Measurements from ENCODE around the gene ZFPL1. TPM values are rescaled to one million over a fixed set of nuclear protein-coding genes. Genes with fewer than 3 reads are reported as not detected.

Gene ZFPL1
- total and polyA plus RNA-seq, 11 donors: 19.6 to 44.4 (median 25.4) TPM

GRCh38 chr11:65043881-65044501, 40.0 kb upstream of the ZFPL1 start:
- ATAC-seq: peak in 2 of 4 donors; percentile 9 to 25
- intact Hi-C loops (cut with DNase I): loop anchor here in 5 of 10 donors (5.0 kb wide), 2 partner anchors 38 to 53 kb away; partner anchors contain the start of genes CDCA5 (in 4 of the 5), ZFPL1 (in 4 of the 5) and VPS51 (in 1 of the 5)

GRCh38 chr11:65045061-65045460, 39.0 kb upstream of the ZFPL1 start:
- H3K9me3 ChIP-seq: no peaks in the 10 kb centered on the region
- 88 to 100% (median 94%) methylated on average over 1 to 5 of the region's 5 CpGs for WGBS, 4 donors
- DNase-seq: no peak
- intact Hi-C loops (cut with DNase I): no loop called here
- H3K27ac ChIP-seq: no peak overlapping the region
- H3K36me3 ChIP-seq: peaks cover 0 to 13% (median 7%) of the 10 kb centered on the region in 9 donors
- no peak overlapping the region for H3K4me3 ChIP-seq
- TF ChIP-seq CTCF (IDR thresholded peaks at IDR 0.05) (no peak), POLR2A (IDR thresholded peaks at IDR 0.05) (no peak)
- H3K27me3 ChIP-seq: no peaks in the 10 kb centered on the region
- no peak for ATAC-seq
- H3K4me1 ChIP-seq: peaks cover 0 to 56% (median 22%) of the 10 kb centered on the region in 12 donors

More at GRCh38 chr11:65043881-65044501, 40.0 kb upstream of the ZFPL1 start:
- Histone ChIP-seq H3K27ac (peak overlapping the region in 2 of 12 donors; percentile 19 to 58), H3K27me3 (no peaks in the 10 kb centered on the region), H3K9me3 (no peaks in the 10 kb centered on the region), H3K4me1 (peaks cover 0 to 57% (median 22%) of the 10 kb centered on the region in 12 donors), H3K36me3 (peaks cover 0 to 18% (median 11%) of the 10 kb centered on the region in 9 donors), H3K4me3 (no peak overlapping the region)
- peak in 4 of 5 donors; percentile 48 to 67 (median 51) for DNase-seq
- TF ChIP-seq CTCF (IDR thresholded peaks at IDR 0.05): no peak
- TF ChIP-seq POLR2A (IDR thresholded peaks at IDR 0.05): no peak
- WGBS, 4 donors: 86 to 87% (median 86%) methylated on average over 22 to 23 of the region's 23 CpGs

GRCh38 chr11:65045728-65046127, 38.3 kb upstream of the ZFPL1 start:
- intact Hi-C loops (cut with DNase I): no loop called here
- H3K4me1 ChIP-seq: peaks cover 0 to 50% (median 17%) of the 10 kb centered on the region in 12 donors
- peaks cover 0 to 13% (median 7%) of the 10 kb centered on the region in 9 donors for H3K36me3 ChIP-seq
- H3K9me3 ChIP-seq: no peaks in the 10 kb centered on the region
- DNase-seq (no peak), ATAC-seq (no peak)
- no peaks in the 10 kb centered on the region for H3K27me3 ChIP-seq
- 89 to 94% (median 91%) methylated on average over 6 to 7 of the region's 7 CpGs for WGBS, 4 donors
- TF ChIP-seq POLR2A (IDR thresholded peaks at IDR 0.05) (no peak), CTCF (IDR thresholded peaks at IDR 0.05) (no peak)
- no peak overlapping the region for H3K4me3 ChIP-seq
- H3K27ac ChIP-seq: no peak overlapping the region

GRCh38 chr11:65047581-65048422, 36.2 kb upstream of the ZFPL1 start:
- 14 to 33% (median 15%) methylated on average over 35 to 56 of the region's 56 CpGs for WGBS, 4 donors
- no peaks in the 10 kb centered on the region for H3K9me3 ChIP-seq
- peaks cover 0 to 38% (median 10%) of the 10 kb centered on the region in 12 donors for H3K4me1 ChIP-seq
- no peaks in the 10 kb centered on the region for H3K27me3 ChIP-seq
- peaks cover 0 to 13% (median 7%) of the 10 kb centered on the region in 9 donors for H3K36me3 ChIP-seq
- ATAC-seq (peak in 3 of 4 donors; percentile 38 to 64 (median 44)), DNase-seq (peak in 4 of 5 donors; percentile 27 to 77 (median 46))
- TF ChIP-seq POLR2A (IDR thresholded peaks at IDR 0.05): no peak
- no peak for TF ChIP-seq CTCF (IDR thresholded peaks at IDR 0.05)
- intact Hi-C loops (cut with DNase I): no loop called here
- H3K27ac ChIP-seq: peak overlapping the region in 7 of 12 donors; percentile 0 to 58 (median 43)
- H3K4me3 ChIP-seq: peak overlapping the region; percentile 25 to 81 (median 54)

Data from heart left ventricle (tissue), 16 donors.